Spleen (tissue), 7 donors: Measurements from ENCODE around the gene PTGIR.

Experiments
- POLR2A ChIP-seq, 3 donors: fragments of 450-650 bp; IDR thresholded peaks; one replicate each; pipeline ENCODE4 v1.5.1; 2017; ENCODE audit warnings: antibody characterized with exemption in 3 of 3, mild to moderate bottlenecking in 1 of 3
- POLR2AphosphoS5 ChIP-seq, 3 donors: sonication (generic); formaldehyde crosslinking; IDR thresholded peaks; one replicate each; pipeline ENCODE4 v1.5.1; 2017; ENCODE audit warnings: antibody characterized with exemption in 3 of 3
- TF ChIP-seq, protein P1 (sequence below), 11 experiments: fragments of 200-600 bp in 7 of 11; fragments of 450-650 bp in 4 of 11; sonication (generic) in 4 of 11; IDR thresholded peaks in 8 of 11; conservative IDR thresholded peaks in 3 of 11; 1 replicate in 7 of 11; 2 replicates in 4 of 11; pipeline versions ENCODE4 v1.4.0 to v1.8.0; 2016 to 2021; ENCODE audit warnings: antibody characterized with exemption in 11 of 11, inconsistent platforms in 4 of 11, mild to moderate bottlenecking in 1 of 11
- donor health status: DM: no; HTN: no; CAD: no; lungs with moderate emphysema.
- donor health status: DM: no; HTN: no; CAD: no.
- donor health status: DM: no; HTN: no; CAD: no.

DNA sequence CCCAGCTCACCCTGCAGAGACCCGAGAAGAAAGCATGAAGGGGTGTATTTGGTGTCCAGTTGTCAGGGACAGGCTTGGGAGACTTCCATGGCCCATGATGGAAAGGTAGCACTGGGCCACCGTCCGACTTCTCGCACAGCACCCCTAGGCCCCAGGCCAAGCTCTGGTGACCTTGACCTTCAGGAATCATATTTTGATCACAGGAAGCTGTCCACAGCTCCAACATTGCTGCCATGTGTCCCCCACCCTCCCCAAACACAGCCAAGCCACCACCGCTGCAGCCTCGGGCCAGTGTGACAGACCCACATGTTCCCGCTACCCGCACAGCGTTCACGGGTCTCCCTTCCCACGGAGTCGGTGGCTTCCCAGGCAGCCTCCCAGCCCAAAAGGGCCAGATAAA lies 842 bp upstream of the PTGIR start:
- TF ChIP-seq, protein P1, sequence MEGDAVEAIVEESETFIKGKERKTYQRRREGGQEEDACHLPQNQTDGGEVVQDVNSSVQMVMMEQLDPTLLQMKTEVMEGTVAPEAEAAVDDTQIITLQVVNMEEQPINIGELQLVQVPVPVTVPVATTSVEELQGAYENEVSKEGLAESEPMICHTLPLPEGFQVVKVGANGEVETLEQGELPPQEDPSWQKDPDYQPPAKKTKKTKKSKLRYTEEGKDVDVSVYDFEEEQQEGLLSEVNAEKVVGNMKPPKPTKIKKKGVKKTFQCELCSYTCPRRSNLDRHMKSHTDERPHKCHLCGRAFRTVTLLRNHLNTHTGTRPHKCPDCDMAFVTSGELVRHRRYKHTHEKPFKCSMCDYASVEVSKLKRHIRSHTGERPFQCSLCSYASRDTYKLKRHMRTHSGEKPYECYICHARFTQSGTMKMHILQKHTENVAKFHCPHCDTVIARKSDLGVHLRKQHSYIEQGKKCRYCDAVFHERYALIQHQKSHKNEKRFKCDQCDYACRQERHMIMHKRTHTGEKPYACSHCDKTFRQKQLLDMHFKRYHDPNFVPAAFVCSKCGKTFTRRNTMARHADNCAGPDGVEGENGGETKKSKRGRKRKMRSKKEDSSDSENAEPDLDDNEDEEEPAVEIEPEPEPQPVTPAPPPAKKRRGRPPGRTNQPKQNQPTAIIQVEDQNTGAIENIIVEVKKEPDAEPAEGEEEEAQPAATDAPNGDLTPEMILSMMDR (IDR thresholded peaks at IDR 0.05 in 8 of 11, conservative IDR thresholded peaks at IDR 0.05 in 3 of 11), result no peak
- TF ChIP-seq POLR2A (IDR thresholded peaks at IDR 0.05) (no peak), POLR2AphosphoS5 (IDR thresholded peaks at IDR 0.05) (no peak)
